GM18951 (cell line): ENCODE data around the gene C22orf15.

Source experiments
- POLR2A ChIP-seq: IDR thresholded peaks from 4 replicates; pipeline ENCODE4 v1.6.1; 2011; ENCODE audit warnings: mild to moderate bottlenecking; ENCODE audit not compliant: insufficient read length, insufficient read depth; ENCODE audit errors: extremely low read depth
- in situ Hi-C: fragments of 300-500 bp; cut with MboI; formaldehyde crosslinking; loops from one replicate; pipeline ENCODE4 v1.12.0; 2022; ENCODE audit warnings: low sequenced_read_pairs, mixed read lengths, inconsistent platforms; ENCODE audit not compliant: unreplicated experiment

Gene C22orf15

GRCh38 chr22:23772315-23772648, 9.5 kb downstream of the C22orf15 start:
- in situ Hi-C loops, result loop anchor here (10.0 kb wide), 1 partner anchor 63 kb away; the partner anchor contains the start of gene DERL3
- TF ChIP-seq POLR2A, result no peak

GRCh38 chr22:23772649-23773473, 10.1 kb downstream of the C22orf15 start, which contains the start of gene MMP11:
Gene MMP11, plus strand, starts transcription at chr22:23772849. Its CDS starts 22 bp downstream, at chr22:23772871.
- TF ChIP-seq POLR2A, result no peak
- in situ Hi-C loops, result loop anchor here (10.0 kb wide), 1 partner anchor 62 kb away; the partner anchor contains the start of gene DERL3

DNA sequence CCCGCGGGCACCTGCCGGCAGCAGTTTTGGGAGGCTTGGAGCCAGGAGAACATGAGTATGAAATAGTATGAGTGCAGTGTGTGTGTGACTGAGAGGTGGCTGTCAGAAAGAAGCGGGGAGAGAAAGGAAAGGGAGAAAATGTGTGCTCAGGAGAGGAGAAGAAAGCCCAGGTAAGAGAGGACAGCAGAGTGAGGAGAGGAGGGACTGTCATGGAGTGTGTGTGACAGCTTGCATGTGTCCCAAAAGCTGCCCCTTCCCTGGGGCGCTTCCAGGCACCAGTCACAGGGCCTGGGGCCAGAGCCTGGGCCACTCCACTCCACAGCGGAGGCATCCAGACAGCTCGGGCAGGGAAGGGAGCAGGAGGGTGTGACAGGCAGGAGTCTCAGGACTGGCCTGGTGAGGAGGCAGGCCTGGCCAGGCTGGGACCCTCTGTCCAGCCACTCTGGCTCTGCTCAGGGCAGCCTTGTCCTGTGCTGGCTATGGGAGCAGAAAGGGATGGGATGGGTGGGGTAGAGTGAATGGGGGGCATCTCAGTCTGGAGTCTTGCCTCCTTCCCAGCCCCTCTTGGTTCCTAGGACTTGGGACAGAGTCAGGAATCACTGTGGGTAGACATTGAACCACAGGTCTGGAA, 10.8 kb downstream of the C22orf15 start:
- TF ChIP-seq POLR2A, result no peak
- in situ Hi-C loops, result loop anchor here (10.0 kb wide), 1 partner anchor 61 kb away; the partner anchor contains the start of gene DERL3

DNA sequence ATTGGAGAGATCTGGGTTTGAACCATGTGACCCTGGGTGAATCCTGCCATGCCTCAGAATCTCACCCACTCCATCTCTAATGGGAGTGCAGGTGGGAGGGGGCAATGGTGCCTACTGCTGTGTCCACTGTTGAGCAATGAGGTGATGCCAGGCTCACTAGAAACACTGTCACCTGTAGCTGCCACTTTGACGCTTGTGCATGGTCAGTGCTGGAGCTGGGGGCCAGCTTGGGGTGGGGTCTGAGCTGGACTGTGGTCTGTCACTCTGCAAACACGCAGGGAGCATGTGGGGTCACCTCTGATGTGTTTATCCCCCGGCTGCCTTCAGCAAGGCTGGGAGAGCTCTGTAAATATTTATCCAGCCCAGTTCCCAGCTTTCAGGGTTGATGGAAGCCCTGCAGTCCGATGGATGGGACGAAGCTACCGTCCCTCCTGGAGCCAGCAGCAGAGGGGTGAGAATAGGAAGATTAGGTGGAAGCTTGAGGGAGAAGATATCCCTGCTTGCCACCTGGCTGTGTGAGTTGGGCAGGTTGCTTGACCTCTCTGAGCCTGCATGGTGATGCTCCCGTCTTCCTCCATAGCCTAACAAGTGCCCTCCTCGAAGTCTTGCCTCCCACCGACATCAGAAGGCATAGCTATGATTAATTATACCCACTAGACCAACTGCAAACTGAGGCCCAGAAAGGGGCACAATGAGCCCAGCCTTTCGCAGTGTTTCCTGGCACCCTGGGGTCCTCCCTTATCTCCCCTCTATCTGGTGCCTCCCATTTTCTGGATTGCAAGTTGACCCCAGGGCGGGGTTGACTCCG, 11.5 kb downstream of the C22orf15 start:
- in situ Hi-C loops, result loop anchor here (10.0 kb wide), 1 partner anchor 60 kb away; the partner anchor contains the start of gene DERL3
- TF ChIP-seq POLR2A, result no peak

DNA sequence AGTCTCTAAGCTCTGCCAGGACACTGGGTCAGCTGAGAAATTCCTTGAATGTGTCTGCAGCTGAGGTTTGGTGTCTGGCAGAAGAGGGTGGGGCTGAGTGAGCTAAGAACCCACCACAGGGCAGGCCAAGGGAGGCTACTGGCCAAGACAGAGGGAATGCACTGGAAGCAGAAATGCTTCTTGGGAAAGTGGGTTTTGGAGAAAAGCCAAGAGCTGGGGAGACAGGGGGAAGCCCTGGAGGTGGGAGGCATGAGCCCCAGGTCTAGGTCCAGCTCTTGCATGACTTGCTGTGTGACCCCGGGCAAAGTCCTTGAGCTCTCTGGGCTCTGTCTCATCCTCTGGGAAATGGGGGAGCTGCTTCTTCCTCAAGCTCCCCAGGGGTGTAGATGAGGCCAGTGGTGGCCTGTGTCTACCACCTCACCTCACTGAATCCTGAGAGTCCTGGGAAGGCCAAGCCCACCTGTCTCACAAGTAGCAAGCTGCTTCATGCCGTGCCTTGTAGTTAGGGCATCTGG, 12.2 kb downstream of the C22orf15 start:
- no peak for TF ChIP-seq POLR2A
- in situ Hi-C loops, result loop anchor here (10.0 kb wide), 1 partner anchor 60 kb away; the partner anchor contains the start of gene DERL3

GRCh38 chr22:23775779-23776375, 13.1 kb downstream of the C22orf15 start:
- no peak for TF ChIP-seq POLR2A

GRCh38 chr22:23777776-23778576, 15.2 kb downstream of the C22orf15 start:
- in situ Hi-C loops, result loop anchor here (10.0 kb wide), 1 partner anchor 57 kb away; the partner anchor contains the start of gene DERL3
- no peak for TF ChIP-seq POLR2A

More at GRCh38 chr22:23775779-23776375, 13.1 kb downstream of the C22orf15 start:
- in situ Hi-C loops, result loop anchor here (10.0 kb wide), 1 partner anchor 59 kb away; the partner anchor contains the start of gene DERL3

- in situ Hi-C loops, result loop anchor here (10.0 kb wide), 1 partner anchor 56 kb away; the partner anchor contains the start of gene DERL3
- TF ChIP-seq POLR2A, result no peak
Measured at GRCh38 chr22:23778577-23778900, 15.7 kb downstream of the C22orf15 start.

DNA sequence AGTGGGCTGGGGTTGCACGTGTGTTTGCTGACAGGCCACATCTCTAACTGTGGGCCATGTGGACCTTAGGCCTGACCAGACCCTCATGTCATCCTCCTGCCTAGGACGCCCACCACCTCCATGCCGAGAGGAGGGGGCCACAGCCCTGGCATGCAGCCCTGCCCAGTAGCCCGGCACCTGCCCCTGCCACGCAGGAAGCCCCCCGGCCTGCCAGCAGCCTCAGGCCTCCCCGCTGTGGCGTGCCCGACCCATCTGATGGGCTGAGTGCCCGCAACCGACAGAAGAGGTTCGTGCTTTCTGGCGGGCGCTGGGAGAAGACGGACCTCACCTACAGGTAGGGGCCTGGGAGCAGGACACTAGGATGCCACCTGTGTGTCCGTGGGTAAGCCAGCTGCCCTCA, 16.3 kb downstream of the C22orf15 start:
- no peak for TF ChIP-seq POLR2A
- in situ Hi-C loops, result loop anchor here (10.0 kb wide), 1 partner anchor 56 kb away; the partner anchor contains the start of gene DERL3

DNA sequence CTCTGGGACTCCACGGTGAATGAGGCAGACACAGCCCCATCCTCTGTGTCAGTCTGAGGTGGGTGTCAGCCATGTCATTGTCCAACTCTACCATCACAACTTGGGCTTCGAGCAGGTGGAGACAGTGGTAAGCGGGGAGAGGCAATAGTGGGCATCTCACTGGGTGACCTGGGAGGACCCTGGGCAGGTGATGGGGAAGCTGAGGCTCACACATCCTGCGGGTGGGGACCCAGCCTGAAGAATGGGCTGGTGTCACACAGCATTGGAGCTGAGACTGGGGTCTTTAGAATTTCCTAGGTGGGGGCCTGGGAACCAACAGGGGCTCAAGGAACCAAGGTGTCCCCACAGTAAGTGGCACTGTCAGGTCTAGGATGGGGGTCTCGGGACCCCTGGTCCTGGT, 16.9 kb downstream of the C22orf15 start:
- TF ChIP-seq POLR2A, result no peak
- in situ Hi-C loops, result loop anchor here (10.0 kb wide), 1 partner anchor 55 kb away; the partner anchor contains the start of gene DERL3

DNA sequence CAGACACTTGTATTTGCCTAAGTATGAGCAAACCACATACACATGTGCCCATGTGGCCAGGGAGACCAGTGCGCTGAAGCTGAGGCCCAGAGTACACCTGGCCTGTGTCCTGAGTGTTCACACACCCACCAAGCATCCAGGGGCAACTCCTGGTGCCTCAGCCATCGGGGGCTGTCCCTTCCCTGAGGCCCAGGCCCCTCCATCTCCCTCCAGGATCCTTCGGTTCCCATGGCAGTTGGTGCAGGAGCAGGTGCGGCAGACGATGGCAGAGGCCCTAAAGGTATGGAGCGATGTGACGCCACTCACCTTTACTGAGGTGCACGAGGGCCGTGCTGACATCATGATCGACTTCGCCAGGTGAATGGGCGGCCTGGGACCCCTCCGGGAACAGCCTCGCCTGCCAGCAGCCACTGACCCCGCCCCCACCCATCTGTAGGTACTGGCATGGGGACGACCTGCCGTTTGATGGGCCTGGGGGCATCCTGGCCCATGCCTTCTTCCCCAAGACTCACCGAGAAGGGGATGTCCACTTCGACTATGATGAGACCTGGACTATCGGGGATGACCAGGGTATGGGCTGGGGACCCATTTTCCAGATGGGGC, 17.5 kb downstream of the C22orf15 start:
- no peak for TF ChIP-seq POLR2A
- in situ Hi-C loops, result no loop called here

- no peak for TF ChIP-seq POLR2A
- in situ Hi-C loops, result no loop called here
Measured at GRCh38 chr22:23781065-23781464, 18.3 kb downstream of the C22orf15 start.
